T-cell (primary cell): ENCODE measurements around the gene ZNF546. TPM values are rescaled to one million over a fixed set of nuclear protein-coding genes. Genes with fewer than 3 reads are reported as not detected.
A peak's percentile ranks its signal among the peaks of the same experiment; 100 is the strongest.

Source experiments
- ATAC-seq, 4 experiments: fragments of 200-7000 bp in 3 of 4; fragments of 150-1000 bp in 1 of 4; cut with Tn5 transposase; replicated peaks in 1 of 4; 1 replicate in 3 of 4; 2 replicates in 1 of 4; pipeline ENCODE4 v1.10.0; 2021; ENCODE audit warnings: moderate library complexity in 3 of 4, mild to moderate bottlenecking in 2 of 4, moderate number of reproducible peaks in 1 of 4
- CTCF ChIA-PET, 2 donors: fragments of 300-600 bp; sonication (Branson Sonifier 250); formaldehyde crosslinking; loops; one replicate each; lab custom pipeline; 2022; ENCODE audit warnings: antibody characterized with exemption in 2 of 2; lab: Charles Lee
- POLR2A ChIA-PET, 2 donors: fragments of 300-600 bp; sonication (Branson Sonifier 250); formaldehyde crosslinking; loops; one replicate each; lab custom pipeline; 2022; ENCODE audit warnings: antibody characterized with exemption in 2 of 2; lab: Charles Lee
- DNase-seq, 35 experiments: peaks; one replicate each; pipeline versions ENCODE4 v3.0.0 to v3.0.0-alpha.2; 2013 to 2023
- H3K27ac ChIP-seq: one replicate; pipeline ENCODE4 v1.5.1; 2013; ENCODE audit warnings: low read length
- H3K27me3 ChIP-seq, 2 experiments: replicated peaks in 1 of 2; 1 replicate in 1 of 2; 2 replicates in 1 of 2; pipeline versions ENCODE4 v1.6.1 to v1.7.0; 2013; ENCODE audit warnings: low read length in 1 of 2, mixed read lengths in 1 of 2; ENCODE audit not compliant: control insufficient read depth in 2 of 2, insufficient read depth in 2 of 2; ENCODE audit errors: extremely low read depth in 1 of 2
- H3K36me3 ChIP-seq, 2 donors: 1 replicate in 1 of 2; 2 replicates in 1 of 2; pipeline versions ENCODE4 v1.6.1 to v1.7.0; 2013; ENCODE audit warnings: low read length in 1 of 2; ENCODE audit not compliant: control insufficient read depth in 2 of 2, insufficient read depth in 1 of 2; ENCODE audit errors: extremely low read depth in 1 of 2
- H3K4me1 ChIP-seq, 2 experiments: 1 replicate in 1 of 2; 2 replicates in 1 of 2; pipeline versions ENCODE4 v1.6.1 to v1.7.0; 2013; ENCODE audit warnings: low read length in 2 of 2, mixed read lengths in 1 of 2; ENCODE audit not compliant: insufficient read depth in 2 of 2, control insufficient read depth in 1 of 2; ENCODE audit errors: extremely low read depth in 1 of 2
- H3K4me3 ChIP-seq, 2 donors: 1 replicate in 1 of 2; 2 replicates in 1 of 2; pipeline versions ENCODE4 v1.5.1 to v1.7.0; 2013; ENCODE audit warnings: mild to moderate bottlenecking in 2 of 2, low read length in 1 of 2, moderate library complexity in 1 of 2; ENCODE audit not compliant: control insufficient read depth in 1 of 2; ENCODE audit errors: extremely low read depth in 1 of 2
- H3K9me3 ChIP-seq: 2 replicates; pipeline ENCODE4 v1.7.0; 2013
- H3K27ac Mint-ChIP-seq, 2 donors: one replicate each; pipeline ENCODE4 v1.8.0; 2020 to 2021; ENCODE audit warnings: mild to moderate bottlenecking in 2 of 2, mixed read lengths in 2 of 2
- H3K27me3 Mint-ChIP-seq, 2 donors: one replicate each; pipeline ENCODE4 v1.8.0; 2021 to 2022; ENCODE audit warnings: mixed read lengths in 2 of 2
- H3K36me3 Mint-ChIP-seq: one replicate; pipeline ENCODE4 v1.8.0; 2021; ENCODE audit warnings: mixed read lengths
- H3K4me1 Mint-ChIP-seq, 3 donors: one replicate each; pipeline ENCODE4 v1.8.0; 2020 to 2022; ENCODE audit warnings: mixed read lengths in 3 of 3, mild to moderate bottlenecking in 1 of 3
- H3K4me3 Mint-ChIP-seq, 3 donors: one replicate each; pipeline ENCODE4 v1.8.0; 2020 to 2022; ENCODE audit warnings: mild to moderate bottlenecking in 3 of 3, mixed read lengths in 3 of 3, moderate library complexity in 3 of 3
- H3K9me3 Mint-ChIP-seq, 3 donors: one replicate each; pipeline ENCODE4 v1.8.0; 2020 to 2022; ENCODE audit warnings: mixed read lengths in 3 of 3
- WGBS: methylation state at CpG from one replicate; pipeline ENCODE4 v1.1.5; 2013; ENCODE audit warnings: missing lambda C conversion rate; ENCODE audit not compliant: insufficient coverage; 5-methylcytosine and 5-hydroxymethylcytosine counted together
- total RNA-seq, 35 experiments: library from RNA in 6 of 35; stranded (reverse) in 6 of 35; fragments of 120-200 nt in 1 of 35; gene quantifications; one replicate each; pipeline versions ENCODE4 v1.2.1 to v1.2.4 and lab custom pipeline; 2013 to 2026

The ZNF546 gene
- total RNA-seq, 5 donors from 2014 or later (not counting 1 experiment from before 2014, with no cell fraction given), result 5.9 to 18.0 (median 12.9) TPM

DNA sequence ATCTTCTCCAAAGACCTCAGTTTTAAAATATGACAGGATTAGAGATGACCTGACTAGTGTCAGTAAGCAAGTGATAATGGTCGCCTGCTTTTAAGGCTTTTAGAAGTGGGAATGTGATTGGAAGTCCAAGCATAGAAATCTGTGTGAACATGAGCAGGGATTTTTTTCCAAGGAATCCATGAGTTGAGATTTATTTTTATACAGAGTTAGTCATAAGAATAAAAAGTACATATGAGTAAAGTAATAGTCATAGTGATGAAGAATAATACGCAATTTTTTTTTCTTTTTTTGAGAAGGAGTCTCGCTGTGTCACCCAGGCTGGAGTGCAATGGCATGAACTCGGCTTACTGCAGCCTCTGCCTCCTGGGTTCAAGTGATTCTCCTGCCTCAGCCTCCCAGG lies 1.6 kb downstream of the ZNF546 start:
- CTCF ChIA-PET, result no interaction called here
- no peak overlapping the region for H3K4me3 ChIP-seq
- Mint-ChIP-seq H3K9me3 (peaks cover 0 to under 1% (median 0%) of the 10 kb centered on the region in 3 donors), H3K27me3 (no peaks in the 10 kb centered on the region), H3K4me3 (peak overlapping the region; percentile 87 to 99 (median 96)), H3K27ac (peak overlapping the region; percentile 34 to 95), H3K36me3 (peaks cover 10% of the 10 kb centered on the region), H3K4me1 (peaks cover 32 to 38% (median 37%) of the 10 kb centered on the region in 3 donors)
- no peaks in the 10 kb centered on the region for H3K9me3 ChIP-seq
- WGBS, result 89% methylated on average over 1 of the region's 4 CpGs
- DNase-seq (no peak), ATAC-seq (no peak)
- H3K4me1 ChIP-seq, result peaks cover 12 to 26% of the 10 kb centered on the region in 2 experiments
- H3K27me3 ChIP-seq, result no peaks in the 10 kb centered on the region
- POLR2A ChIA-PET, result no interaction called here
- no peaks in the 10 kb centered on the region for H3K36me3 ChIP-seq
- no peak overlapping the region for H3K27ac ChIP-seq

DNA sequence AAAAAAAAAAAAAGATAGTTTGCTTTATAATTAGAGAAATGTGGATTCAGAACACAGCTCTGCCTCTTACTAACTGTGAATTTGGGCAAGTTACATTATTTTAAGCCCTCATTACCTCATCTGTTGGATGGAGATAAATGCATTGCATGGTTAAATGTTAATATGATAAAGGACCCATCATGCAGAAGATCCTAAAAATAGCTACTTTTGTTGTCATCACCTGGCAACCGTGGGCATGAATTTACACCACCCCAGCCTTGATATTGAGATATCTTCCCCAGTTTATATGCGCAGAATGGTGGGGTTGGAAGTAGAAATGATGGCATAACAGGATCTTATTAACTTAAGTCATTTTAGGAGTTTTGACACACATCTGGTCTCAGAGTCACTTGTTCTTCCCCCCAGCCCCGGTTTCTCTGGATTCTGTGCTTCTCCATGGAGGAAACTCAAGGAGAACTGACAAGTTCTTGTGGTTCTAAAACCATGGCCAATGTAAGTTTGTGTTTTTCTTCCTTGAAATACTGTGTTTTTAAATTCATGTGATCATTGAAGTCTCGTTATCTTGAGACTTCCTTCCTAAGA lies 8.9 kb downstream of the ZNF546 start:
- CTCF ChIA-PET, result interaction anchor here in 1 of 2 donors (0.6 kb wide), 1 partner anchor 18 kb away, joined by 3 read pairs; no protein-coding TSS in a partner anchor
- H3K27me3 ChIP-seq, result no peaks in the 10 kb centered on the region
- no peaks in the 10 kb centered on the region for H3K4me1 ChIP-seq
- Mint-ChIP-seq H3K36me3 (peaks cover 53% of the 10 kb centered on the region), H3K9me3 (peaks cover 3 to 14% (median 6%) of the 10 kb centered on the region in 3 donors), H3K4me3 (no peak overlapping the region), H3K27me3 (no peaks in the 10 kb centered on the region), H3K27ac (no peak overlapping the region), H3K4me1 (no peaks in the 10 kb centered on the region)
- H3K9me3 ChIP-seq, result no peaks in the 10 kb centered on the region
- H3K27ac ChIP-seq, result no peak overlapping the region
- no peak overlapping the region for H3K4me3 ChIP-seq
- DNase-seq (no peak), ATAC-seq (no peak)
- WGBS, result 100% methylated on average over 1 of the region's 4 CpGs
- POLR2A ChIA-PET, result interaction anchor here in 1 of 2 donors (0.7 kb wide), 1 partner anchor 1551 kb away, joined by 4 read pairs; no protein-coding TSS in a partner anchor
- H3K36me3 ChIP-seq, result peaks cover 3 to 30% of the 10 kb centered on the region in 2 donors

DNA sequence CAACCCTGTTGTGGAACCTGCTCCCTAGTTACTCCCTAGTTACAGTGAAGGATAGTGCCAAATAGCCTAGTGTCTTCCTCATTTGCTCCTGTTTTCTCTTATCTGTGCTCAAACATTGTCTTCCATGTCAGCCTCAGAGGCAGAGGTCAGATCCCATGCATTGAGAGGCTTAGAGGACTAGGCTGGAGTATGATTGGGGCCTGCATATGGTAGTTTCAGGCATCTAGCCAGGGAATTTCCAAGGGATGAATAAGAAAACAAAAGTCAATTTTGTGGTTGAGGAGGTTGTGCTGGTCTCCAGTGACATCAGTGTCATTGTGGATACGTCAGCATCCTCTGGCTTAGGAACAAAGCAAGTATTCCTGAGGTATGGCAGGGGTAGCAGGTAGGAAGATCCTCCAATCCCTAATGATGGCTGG lies 9.4 kb downstream of the ZNF546 start:
- peaks cover 3 to 30% of the 10 kb centered on the region in 2 donors for H3K36me3 ChIP-seq
- peaks cover 55% of the 10 kb centered on the region for H3K36me3 Mint-ChIP-seq
- no peak overlapping the region for H3K4me3 ChIP-seq
- DNase-seq, result no peak
- ATAC-seq, result no peak
- H3K27me3 Mint-ChIP-seq, result no peaks in the 10 kb centered on the region
- CTCF ChIA-PET, result no interaction called here
- no peaks in the 10 kb centered on the region for H3K4me1 Mint-ChIP-seq
- POLR2A ChIA-PET, result no interaction called here
- H3K4me3 Mint-ChIP-seq, result no peak overlapping the region
- peaks cover 3 to 14% (median 6%) of the 10 kb centered on the region in 3 donors for H3K9me3 Mint-ChIP-seq
- H3K27me3 ChIP-seq, result no peaks in the 10 kb centered on the region
- H3K4me1 ChIP-seq, result no peaks in the 10 kb centered on the region
- WGBS, result 83% methylated on average over 1 of the region's 1 CpG
- no peaks in the 10 kb centered on the region for H3K9me3 ChIP-seq
- H3K27ac ChIP-seq, result no peak overlapping the region
- H3K27ac Mint-ChIP-seq, result no peak overlapping the region

DNA sequence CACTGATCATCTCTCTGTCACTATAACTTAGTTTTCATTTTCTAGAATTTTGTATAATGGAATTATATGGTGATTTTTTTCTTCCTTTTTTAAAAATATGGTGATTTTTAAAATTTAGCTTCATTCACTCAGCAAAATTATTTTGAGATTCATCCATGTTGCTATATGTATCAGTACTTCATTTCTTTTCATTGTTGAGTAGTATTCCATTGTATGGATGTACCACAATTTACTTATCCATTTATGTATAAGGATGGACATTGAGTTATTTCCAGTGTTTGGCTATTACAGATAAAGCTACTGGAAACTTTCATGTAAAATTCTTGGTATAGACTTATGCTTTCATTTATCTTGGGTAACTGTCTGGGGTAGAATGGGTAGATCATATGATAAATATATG lies 12.8 kb downstream of the ZNF546 start:
- Mint-ChIP-seq H3K27me3 (no peaks in the 10 kb centered on the region), H3K27ac (no peak overlapping the region), H3K4me3 (no peak overlapping the region), H3K9me3 (peaks cover 17 to 42% (median 29%) of the 10 kb centered on the region in 3 donors), H3K36me3 (peaks cover 82% of the 10 kb centered on the region), H3K4me1 (no peaks in the 10 kb centered on the region)
- ATAC-seq, result no peak
- H3K36me3 ChIP-seq, result peaks cover 3 to 45% of the 10 kb centered on the region in 2 donors
- ChIA-PET POLR2A (no interaction called here), CTCF (no interaction called here)
- H3K4me3 ChIP-seq, result no peak overlapping the region
- H3K27ac ChIP-seq, result no peak overlapping the region
- peaks cover 16% of the 10 kb centered on the region for H3K9me3 ChIP-seq
- DNase-seq, result no peak
- H3K27me3 ChIP-seq, result no peaks in the 10 kb centered on the region
- no peaks in the 10 kb centered on the region for H3K4me1 ChIP-seq

DNA sequence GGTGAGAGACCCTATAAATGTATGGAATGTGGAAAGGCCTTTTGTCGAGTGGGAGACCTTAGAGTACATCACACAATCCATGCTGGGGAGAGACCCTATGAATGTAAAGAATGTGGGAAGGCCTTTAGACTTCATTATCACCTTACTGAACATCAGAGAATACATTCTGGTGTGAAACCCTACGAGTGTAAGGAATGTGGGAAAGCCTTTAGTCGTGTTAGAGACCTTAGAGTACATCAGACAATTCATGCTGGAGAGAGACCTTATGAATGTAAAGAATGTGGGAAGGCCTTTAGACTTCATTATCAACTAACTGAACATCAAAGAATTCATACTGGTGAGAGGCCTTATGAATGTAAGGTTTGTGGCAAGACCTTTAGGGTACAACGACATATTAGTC lies 17.1 kb downstream of the ZNF546 start:
- Histone ChIP-seq H3K27me3 (no peaks in the 10 kb centered on the region), H3K4me1 (no peaks in the 10 kb centered on the region), H3K4me3 (no peak overlapping the region), H3K27ac (no peak overlapping the region), H3K36me3 (peaks cover 0 to 20% of the 10 kb centered on the region in 2 donors), H3K9me3 (peaks cover 33% of the 10 kb centered on the region)
- ChIA-PET CTCF (no interaction called here), POLR2A (no interaction called here)
- ATAC-seq (no peak), DNase-seq (no peak)
- no peak overlapping the region for H3K27ac Mint-ChIP-seq
- no peaks in the 10 kb centered on the region for H3K4me1 Mint-ChIP-seq
- peaks cover 58% of the 10 kb centered on the region for H3K36me3 Mint-ChIP-seq
- H3K4me3 Mint-ChIP-seq, result no peak overlapping the region
- WGBS, result no CpG with 5 or more reads among the region's 4 CpGs
- H3K27me3 Mint-ChIP-seq, result no peaks in the 10 kb centered on the region
- H3K9me3 Mint-ChIP-seq, result peaks cover 21 to 57% (median 41%) of the 10 kb centered on the region in 3 donors

DNA sequence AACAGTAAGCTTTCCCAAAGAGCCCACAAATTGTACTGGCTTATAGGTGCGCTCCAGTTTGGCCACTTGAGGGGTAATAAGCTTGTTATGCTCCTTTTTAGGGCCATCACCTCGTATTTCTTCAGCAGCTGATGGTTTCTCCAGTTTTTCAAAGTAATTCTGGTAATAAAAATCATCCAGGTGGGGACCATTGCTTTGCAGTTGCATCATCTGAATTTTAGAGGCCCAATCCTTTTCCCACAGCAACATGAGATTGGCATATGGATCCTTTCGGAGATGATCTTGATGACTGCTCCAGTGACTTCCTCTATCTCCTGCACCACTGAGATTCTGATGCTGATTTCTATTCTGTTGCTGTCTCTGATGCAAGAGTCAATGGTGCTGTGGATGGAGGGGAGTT lies 27.1 kb downstream of the ZNF546 start:
- Mint-ChIP-seq H3K27ac (no peak overlapping the region), H3K36me3 (peaks cover 25% of the 10 kb centered on the region), H3K4me3 (no peak overlapping the region), H3K4me1 (no peaks in the 10 kb centered on the region), H3K9me3 (peaks cover 26 to 77% (median 47%) of the 10 kb centered on the region in 3 donors), H3K27me3 (no peaks in the 10 kb centered on the region)
- DNase-seq (no peak), ATAC-seq (no peak)
- Histone ChIP-seq H3K4me3 (peak overlapping the region in 1 of 2 donors; percentile 5), H3K27me3 (no peaks in the 10 kb centered on the region), H3K4me1 (no peaks in the 10 kb centered on the region), H3K27ac (no peak overlapping the region), H3K36me3 (no peaks in the 10 kb centered on the region), H3K9me3 (peaks cover 12% of the 10 kb centered on the region)
- CTCF ChIA-PET, result no interaction called here
- WGBS, result no CpG with 5 or more reads among the region's 3 CpGs
- POLR2A ChIA-PET, result no interaction called here
